Activated B cell treated with CpG ODN at 0.5 μM for 24 hours (primary cell): ENCODE data around the gene SFXN2. TPM values are rescaled to one million over a fixed set of nuclear protein-coding genes. Genes with fewer than 3 reads are reported as not detected.

Experiments used
- ATAC-seq: fragments of 200-7000 bp; cut with Tn5 transposase; one replicate; pipeline ENCODE4 v1.10.0; 2021; ENCODE audit warnings: low read depth, mild to moderate bottlenecking, moderate library complexity
- CTCF ChIA-PET: fragments of 350-600 bp; sonication (Branson Sonifier 250); formaldehyde crosslinking; loops from one replicate; lab custom pipeline; 2021; ENCODE audit warnings: antibody characterized with exemption; lab: Charles Lee
- POLR2A ChIA-PET: fragments of 350-600 bp; sonication (Branson Sonifier 250); formaldehyde crosslinking; loops from one replicate; lab custom pipeline; 2021; ENCODE audit warnings: antibody characterized with exemption; lab: Charles Lee
- DNase-seq: peaks from one replicate; pipeline ENCODE4 v3.0.0; 2022
- H3K27ac Mint-ChIP-seq: one replicate; pipeline ENCODE4 v1.8.0; 2020; ENCODE audit warnings: mixed read lengths
- H3K27me3 Mint-ChIP-seq: one replicate; pipeline ENCODE4 v1.8.0; 2021; ENCODE audit warnings: mixed read lengths
- H3K36me3 Mint-ChIP-seq: one replicate; pipeline ENCODE4 v1.8.0; 2021; ENCODE audit warnings: low read depth, mixed read lengths
- H3K4me1 Mint-ChIP-seq: one replicate; pipeline ENCODE4 v1.8.0; 2021; ENCODE audit warnings: mixed read lengths
- H3K4me3 Mint-ChIP-seq: one replicate; pipeline ENCODE4 v1.8.0; 2020; ENCODE audit warnings: mild to moderate bottlenecking, mixed read lengths
- H3K9me3 Mint-ChIP-seq: one replicate; pipeline ENCODE4 v1.8.0; 2020; ENCODE audit warnings: mixed read lengths
- intact Hi-C: fragments of 100-400 bp; cut with micrococcal nuclease; formaldehyde crosslinking; loops from one replicate; pipeline ENCODE4 v1.15.1; 2024
- total RNA-seq: library from RNA; stranded (reverse); gene quantifications from 2 replicates; pipeline ENCODE4 v1.2.3, GENCODE V29; 2022
- TF ChIP-seq, protein P1 (sequence below): fragments of 200-600 bp; IDR thresholded peaks from one replicate; pipeline ENCODE4 v1.8.0; 2022; ENCODE audit warnings: antibody characterized with exemption, mild to moderate bottlenecking

Gene SFXN2
- total RNA-seq, 1 donor from 2014 or later = 28.9 TPM

DNA sequence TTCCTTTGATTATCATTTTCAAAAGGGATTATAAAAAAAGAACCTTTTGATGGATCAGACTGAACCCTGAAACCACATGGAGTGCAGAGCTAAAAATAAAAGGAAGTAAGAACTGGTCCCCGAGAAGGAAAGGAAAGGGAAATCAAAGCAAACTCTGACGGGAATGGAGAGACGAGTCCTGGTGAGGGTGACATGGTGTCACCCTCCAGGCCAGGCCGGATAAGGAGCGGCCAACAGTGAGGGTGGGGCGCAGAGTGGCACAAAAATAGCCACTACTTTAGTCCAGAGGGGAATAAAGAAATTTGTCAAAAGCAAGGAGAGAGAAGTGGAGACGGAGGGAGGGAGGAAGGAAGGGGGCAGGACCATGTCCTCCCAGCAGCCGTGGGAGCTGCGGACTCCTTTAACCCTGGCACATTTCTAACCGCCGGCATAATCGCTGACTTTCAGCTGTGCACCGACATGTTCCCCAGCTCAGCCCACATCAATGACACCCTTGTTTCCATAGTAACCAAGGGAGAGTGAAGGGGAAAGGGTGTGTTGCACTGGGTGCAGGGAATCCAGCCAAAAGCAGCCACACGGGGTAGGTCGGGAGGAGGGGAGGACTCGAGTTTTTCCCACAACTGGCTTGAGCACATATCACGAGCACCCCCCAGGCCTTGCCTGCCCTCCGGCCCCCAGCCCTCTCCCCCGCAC, 40.5 kb upstream of the SFXN2 start:
- Mint-ChIP-seq H3K36me3 (no peaks in the 10 kb centered on the region), H3K27me3 (no peaks in the 10 kb centered on the region), H3K9me3 (no peaks in the 10 kb centered on the region), H3K4me3 (peak overlapping the region; percentile 64), H3K27ac (no peak overlapping the region), H3K4me1 (peaks cover 45% of the 10 kb centered on the region)
- peak; percentile 67 for ATAC-seq
- POLR2A ChIA-PET = interaction anchor here (0.9 to 4.4 kb wide), 3 partner anchors 22 to 32 kb away, joined by 3 to 78 read pairs (median 30); partner anchors contain the start of gene TRIM8
- DNase-seq = no peak
- CTCF ChIA-PET = interaction anchor here (0.6 to 1.5 kb wide), 2 partner anchors 29 to 40 kb away, joined by 5 to 7 read pairs; partner anchors contain the start of genes ARL3, SFXN2 and TRIM8
- intact Hi-C loops = no loop called here
- TF ChIP-seq, protein P1, sequence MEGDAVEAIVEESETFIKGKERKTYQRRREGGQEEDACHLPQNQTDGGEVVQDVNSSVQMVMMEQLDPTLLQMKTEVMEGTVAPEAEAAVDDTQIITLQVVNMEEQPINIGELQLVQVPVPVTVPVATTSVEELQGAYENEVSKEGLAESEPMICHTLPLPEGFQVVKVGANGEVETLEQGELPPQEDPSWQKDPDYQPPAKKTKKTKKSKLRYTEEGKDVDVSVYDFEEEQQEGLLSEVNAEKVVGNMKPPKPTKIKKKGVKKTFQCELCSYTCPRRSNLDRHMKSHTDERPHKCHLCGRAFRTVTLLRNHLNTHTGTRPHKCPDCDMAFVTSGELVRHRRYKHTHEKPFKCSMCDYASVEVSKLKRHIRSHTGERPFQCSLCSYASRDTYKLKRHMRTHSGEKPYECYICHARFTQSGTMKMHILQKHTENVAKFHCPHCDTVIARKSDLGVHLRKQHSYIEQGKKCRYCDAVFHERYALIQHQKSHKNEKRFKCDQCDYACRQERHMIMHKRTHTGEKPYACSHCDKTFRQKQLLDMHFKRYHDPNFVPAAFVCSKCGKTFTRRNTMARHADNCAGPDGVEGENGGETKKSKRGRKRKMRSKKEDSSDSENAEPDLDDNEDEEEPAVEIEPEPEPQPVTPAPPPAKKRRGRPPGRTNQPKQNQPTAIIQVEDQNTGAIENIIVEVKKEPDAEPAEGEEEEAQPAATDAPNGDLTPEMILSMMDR = no peak

DNA sequence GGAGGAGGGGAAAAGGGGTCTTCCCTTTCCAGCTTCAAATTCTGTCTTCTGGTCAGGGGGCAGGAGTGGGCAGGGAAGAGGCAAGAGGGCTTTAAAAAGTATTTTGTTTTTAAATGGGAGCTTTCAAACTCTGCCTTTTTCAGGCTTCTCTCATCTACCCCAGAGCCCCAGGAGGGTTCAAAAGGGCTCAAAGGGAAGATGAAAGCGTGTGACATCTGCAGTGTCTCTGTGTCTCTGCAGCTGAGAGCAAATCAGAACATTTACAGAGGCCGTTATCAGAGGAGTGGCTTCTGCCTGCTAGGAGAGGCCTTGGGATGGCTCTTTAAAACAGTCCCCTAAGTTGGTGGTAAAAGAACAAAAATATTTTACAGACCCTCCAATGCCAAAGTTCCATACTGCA, 39.9 kb upstream of the SFXN2 start:
- DNase-seq = no peak
- no peak for ATAC-seq
- no peaks in the 10 kb centered on the region for H3K36me3 Mint-ChIP-seq
- H3K4me3 Mint-ChIP-seq = no peak overlapping the region
- TF ChIP-seq, protein P1 = no peak
- intact Hi-C loops = no loop called here
- H3K9me3 Mint-ChIP-seq = no peaks in the 10 kb centered on the region
- peaks cover 45% of the 10 kb centered on the region for H3K4me1 Mint-ChIP-seq
- POLR2A ChIA-PET = interaction anchor here (0.9 to 4.4 kb wide), 5 partner anchors 14 to 39 kb away, joined by 3 to 78 read pairs (median 13); partner anchors contain the start of genes ARL3, SFXN2 and TRIM8
- no peaks in the 10 kb centered on the region for H3K27me3 Mint-ChIP-seq
- CTCF ChIA-PET = interaction anchor here (0.6 to 2.5 kb wide), 3 partner anchors 29 to 40 kb away, joined by 5 to 10 read pairs (median 7); partner anchors contain the start of genes ARL3, SFXN2 and TRIM8
- H3K27ac Mint-ChIP-seq = no peak overlapping the region

DNA sequence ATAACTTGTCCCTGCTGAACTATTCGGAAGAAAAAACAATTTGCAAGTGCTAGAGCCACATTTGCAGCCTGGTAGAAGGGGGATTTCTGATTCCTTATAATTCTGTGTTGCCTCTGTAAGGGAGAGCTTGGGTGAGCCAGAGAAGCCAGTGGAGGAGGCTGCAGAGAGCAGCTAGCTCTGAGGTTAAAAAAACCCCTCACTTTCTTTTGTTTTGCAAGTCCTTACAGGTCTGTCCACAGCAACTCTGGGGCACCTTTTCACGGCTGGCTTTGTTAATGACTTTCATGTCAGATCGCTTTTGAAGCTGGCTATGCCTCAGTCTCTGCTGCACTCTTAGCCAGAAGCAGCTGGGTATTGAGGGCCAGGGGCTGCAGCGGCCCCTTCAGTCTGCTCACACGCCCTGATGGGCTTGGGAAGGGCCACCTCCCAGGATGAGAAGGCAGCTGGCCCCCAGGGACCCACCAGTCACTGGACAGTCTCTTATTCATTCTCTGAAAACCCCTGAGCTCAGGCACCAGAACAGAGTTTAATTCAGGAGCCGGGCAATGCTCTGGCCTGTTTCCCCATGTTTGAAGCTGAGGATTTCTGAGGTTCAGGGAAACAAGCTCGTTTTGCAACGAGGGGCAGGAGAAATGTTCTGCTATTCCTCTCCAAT, 39.3 kb upstream of the SFXN2 start:
- no peak for ATAC-seq
- no peak for DNase-seq
- no peaks in the 10 kb centered on the region for H3K9me3 Mint-ChIP-seq
- H3K27ac Mint-ChIP-seq = no peak overlapping the region
- intact Hi-C loops = loop anchor here (5.0 kb wide), 1 partner anchor 37 kb away; the partner anchor contains the start of genes ARL3 and SFXN2
- ChIA-PET POLR2A (interaction anchor here (0.9 to 4.4 kb wide), 6 partner anchors 14 to 38 kb away, joined by 3 to 78 read pairs (median 16); partner anchors contain the start of genes ARL3, SFXN2 and TRIM8), CTCF (interaction anchor here (0.9 to 2.5 kb wide), 3 partner anchors 14 to 39 kb away, joined by 3 to 10 read pairs (median 6); partner anchors contain the start of genes ARL3, SFXN2 and TRIM8)
- TF ChIP-seq, protein P1 = no peak
- peaks cover 45% of the 10 kb centered on the region for H3K4me1 Mint-ChIP-seq
- peak overlapping the region; percentile 46 for H3K4me3 Mint-ChIP-seq
- no peaks in the 10 kb centered on the region for H3K36me3 Mint-ChIP-seq
- no peaks in the 10 kb centered on the region for H3K27me3 Mint-ChIP-seq

DNA sequence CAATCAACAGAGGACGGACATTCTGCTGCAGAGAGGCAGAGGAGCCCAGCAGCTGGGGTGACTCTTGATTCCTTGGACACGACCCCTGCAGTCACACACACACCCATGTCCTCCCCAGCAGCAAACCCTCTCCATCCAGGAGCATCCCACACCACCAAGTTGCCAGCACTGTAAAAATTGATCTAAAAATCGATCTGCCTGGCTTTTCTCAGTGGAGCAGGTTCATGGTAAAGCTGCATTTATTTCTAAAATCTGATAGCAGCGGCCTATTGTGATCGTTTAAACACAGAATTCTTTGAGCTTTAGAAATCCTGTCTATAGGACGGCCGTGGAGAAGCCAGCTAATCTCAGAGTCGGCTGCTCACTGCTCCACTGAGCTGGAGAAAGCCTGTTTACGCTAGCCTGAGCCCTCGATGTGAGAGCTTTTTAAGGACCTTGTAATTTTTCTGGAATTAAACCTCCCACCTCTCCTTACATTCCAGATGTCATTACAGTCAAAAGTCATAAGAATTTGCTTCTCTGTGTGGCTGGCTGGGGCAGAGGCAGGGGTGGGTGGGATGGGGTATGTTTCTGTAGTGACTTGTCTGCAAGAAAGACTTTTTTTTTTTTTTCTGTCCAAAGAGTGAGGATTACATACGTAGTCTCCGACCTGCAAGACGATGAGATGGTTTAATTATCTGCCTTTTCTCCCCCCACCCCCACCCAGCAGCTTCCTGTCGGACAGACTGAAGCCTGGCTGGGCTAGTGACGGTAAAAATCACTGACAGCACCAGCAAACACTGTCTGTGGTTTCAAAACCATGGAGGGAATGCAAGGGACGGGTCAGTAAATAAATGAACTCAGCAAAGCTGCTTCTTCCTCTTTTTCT, 38.5 kb upstream of the SFXN2 start:
- Mint-ChIP-seq H3K9me3 (no peaks in the 10 kb centered on the region), H3K27ac (no peak overlapping the region), H3K36me3 (no peaks in the 10 kb centered on the region), H3K4me1 (peaks cover 45% of the 10 kb centered on the region), H3K27me3 (no peaks in the 10 kb centered on the region), H3K4me3 (peak overlapping the region; percentile 46)
- ChIA-PET CTCF (interaction anchor here (0.9 to 2.5 kb wide), 3 partner anchors 15 to 38 kb away, joined by 3 to 10 read pairs (median 6); partner anchors contain the start of genes ARL3, SFXN2 and TRIM8), POLR2A (interaction anchor here (0.6 to 4.4 kb wide), 9 partner anchors 15 to 1015 kb away, joined by 3 to 78 read pairs (median 11); partner anchors contain the start of genes ARL3, FBXL15, SFXN2 and TRIM8)
- TF ChIP-seq, protein P1 = no peak
- ATAC-seq = peak; percentile 51
- intact Hi-C loops = loop anchor here (2.0 to 5.0 kb wide), 2 partner anchors 29 to 36 kb away; partner anchors contain the start of genes ARL3 and SFXN2
- DNase-seq = no peak
